CD4-positive, alpha-beta T cell treated with Interleukin-17A for 1 hour (primary cell): Measurements from ENCODE around the gene CCDC60.

Source experiments
- DNase-seq: peaks from one replicate; pipeline ENCODE4 v3.0.0-alpha.2; 2020

CCDC60 gene

GRCh38 chr12:119556854-119557253 is 222.3 kb downstream of the CCDC60 start:
- no peak for DNase-seq

GRCh38 chr12:119565404-119565803 is 230.9 kb downstream of the CCDC60 start:
- no peak for DNase-seq

- DNase-seq: no peak
These were observed 236.2 kb downstream of the CCDC60 start for GRCh38 chr12:119570771-119571170.

- DNase-seq: no peak
These were observed 238.6 kb downstream of the CCDC60 start for GRCh38 chr12:119573086-119573485.

- DNase-seq: no peak
These were observed 239.7 kb downstream of the CCDC60 start for GRCh38 chr12:119574255-119574654.

- no peak for DNase-seq
These were observed 241.7 kb downstream of the CCDC60 start for GRCh38 chr12:119576118-119576810.

- DNase-seq: no peak
These were observed 242.4 kb downstream of the CCDC60 start for GRCh38 chr12:119576915-119577314.

- no peak for DNase-seq
These were observed 243.6 kb downstream of the CCDC60 start for GRCh38 chr12:119578112-119578511.

GRCh38 chr12:119589097-119589496 is 254.6 kb downstream of the CCDC60 start:
- DNase-seq: no peak

GRCh38 chr12:119589634-119590033 is 255.1 kb downstream of the CCDC60 start:
- DNase-seq: no peak
